ENCODE results near the gene METTL5. TPM values are rescaled to one million over a fixed set of nuclear protein-coding genes. Genes with fewer than 3 reads are reported as not detected.
"Not testable (repeated sequence)": the region's sequence is repeated elsewhere in the genome, so short reads cannot be mapped to it uniquely, and the experiment has no call there.

The METTL5 gene
- total RNA-seq, 6 experiments from 2014 or later = 56.8 to 77.7 (median 65.7) TPM

DNA sequence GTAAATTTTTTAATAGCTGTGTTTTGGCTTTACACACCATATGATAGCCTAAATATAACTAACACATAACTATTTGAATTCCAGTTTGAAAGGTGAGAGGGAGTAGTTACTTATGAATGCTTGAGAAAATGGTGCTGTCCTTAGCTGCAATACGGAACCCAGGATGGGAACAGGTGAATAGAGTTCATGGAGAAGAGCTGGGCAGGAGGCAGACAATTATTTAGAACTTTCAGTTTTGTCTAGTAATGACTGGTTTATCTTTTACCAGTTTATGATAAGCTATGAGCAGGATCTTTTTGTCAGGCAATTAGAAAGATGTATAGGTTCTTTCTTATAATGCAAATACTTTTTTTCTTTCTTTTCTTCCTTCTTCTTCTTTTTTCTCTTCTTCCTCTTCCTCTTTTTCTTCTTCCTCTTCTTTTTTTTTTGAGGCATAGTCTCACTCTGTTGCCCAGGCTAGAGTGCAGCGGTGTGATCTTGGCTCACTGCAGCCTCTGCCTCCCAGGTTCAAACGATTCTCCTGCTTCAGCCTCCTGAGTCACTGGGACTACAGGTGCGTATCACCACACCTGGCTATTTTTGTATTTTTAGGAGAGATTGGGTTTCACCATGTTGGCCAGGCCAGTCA lies 28.4 kb upstream of the METTL5 start:
- TF ChIP-seq, protein P1, sequence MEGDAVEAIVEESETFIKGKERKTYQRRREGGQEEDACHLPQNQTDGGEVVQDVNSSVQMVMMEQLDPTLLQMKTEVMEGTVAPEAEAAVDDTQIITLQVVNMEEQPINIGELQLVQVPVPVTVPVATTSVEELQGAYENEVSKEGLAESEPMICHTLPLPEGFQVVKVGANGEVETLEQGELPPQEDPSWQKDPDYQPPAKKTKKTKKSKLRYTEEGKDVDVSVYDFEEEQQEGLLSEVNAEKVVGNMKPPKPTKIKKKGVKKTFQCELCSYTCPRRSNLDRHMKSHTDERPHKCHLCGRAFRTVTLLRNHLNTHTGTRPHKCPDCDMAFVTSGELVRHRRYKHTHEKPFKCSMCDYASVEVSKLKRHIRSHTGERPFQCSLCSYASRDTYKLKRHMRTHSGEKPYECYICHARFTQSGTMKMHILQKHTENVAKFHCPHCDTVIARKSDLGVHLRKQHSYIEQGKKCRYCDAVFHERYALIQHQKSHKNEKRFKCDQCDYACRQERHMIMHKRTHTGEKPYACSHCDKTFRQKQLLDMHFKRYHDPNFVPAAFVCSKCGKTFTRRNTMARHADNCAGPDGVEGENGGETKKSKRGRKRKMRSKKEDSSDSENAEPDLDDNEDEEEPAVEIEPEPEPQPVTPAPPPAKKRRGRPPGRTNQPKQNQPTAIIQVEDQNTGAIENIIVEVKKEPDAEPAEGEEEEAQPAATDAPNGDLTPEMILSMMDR (IDR thresholded peaks at IDR 0.05) = no peak
- H3K27ac Mint-ChIP-seq = no peak overlapping the region
- H3K4me3 Mint-ChIP-seq = no peak overlapping the region
- H3K9me3 Mint-ChIP-seq = 0 out of 2 replicates have a peak, but pooled peaks cover 4% of the 10 kb centered on the region
- H3K27me3 Mint-ChIP-seq (ENCODE audit: insufficient read depth) = no peaks in the 10 kb centered on the region
- peaks cover 10% of the 10 kb centered on the region for H3K4me1 Mint-ChIP-seq (ENCODE audit: low read depth)
- no peak for DNase-seq
- H3K36me3 Mint-ChIP-seq (ENCODE audit: low read depth) = peaks cover 20% of the 10 kb centered on the region

DNA sequence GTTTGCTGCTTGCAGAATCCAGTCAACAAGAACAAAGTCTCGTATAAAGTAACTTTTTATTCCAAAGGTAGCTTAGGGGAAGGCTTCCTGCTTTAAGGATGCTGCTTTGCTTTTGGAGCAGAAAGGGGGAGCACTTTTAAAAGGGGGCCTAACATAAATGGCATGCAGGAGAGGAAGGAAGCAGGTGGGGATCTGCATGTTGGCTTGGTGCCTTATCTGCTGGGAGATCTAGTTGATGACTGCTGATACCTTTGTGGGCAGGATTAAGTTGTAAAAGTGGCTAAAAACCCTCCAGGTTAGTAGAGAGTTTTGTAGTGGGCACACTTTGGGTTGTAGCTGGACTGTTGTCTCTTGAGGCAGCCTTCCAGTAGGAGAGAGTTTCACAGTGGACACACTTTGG lies 25.0 kb upstream of the METTL5 start:
- Mint-ChIP-seq H3K27me3 (ENCODE audit: insufficient read depth) (no peaks in the 10 kb centered on the region), H3K4me1 (ENCODE audit: low read depth) (peaks cover 14% of the 10 kb centered on the region), H3K36me3 (ENCODE audit: low read depth) (peaks cover 18% of the 10 kb centered on the region; the same call in 1 of the 2 replicates), H3K27ac (no peak overlapping the region), H3K9me3 (no peaks in the 10 kb centered on the region), H3K4me3 (no peak overlapping the region)
- TF ChIP-seq, protein P1 (IDR thresholded peaks at IDR 0.05) = no peak
- no peak for DNase-seq

DNA sequence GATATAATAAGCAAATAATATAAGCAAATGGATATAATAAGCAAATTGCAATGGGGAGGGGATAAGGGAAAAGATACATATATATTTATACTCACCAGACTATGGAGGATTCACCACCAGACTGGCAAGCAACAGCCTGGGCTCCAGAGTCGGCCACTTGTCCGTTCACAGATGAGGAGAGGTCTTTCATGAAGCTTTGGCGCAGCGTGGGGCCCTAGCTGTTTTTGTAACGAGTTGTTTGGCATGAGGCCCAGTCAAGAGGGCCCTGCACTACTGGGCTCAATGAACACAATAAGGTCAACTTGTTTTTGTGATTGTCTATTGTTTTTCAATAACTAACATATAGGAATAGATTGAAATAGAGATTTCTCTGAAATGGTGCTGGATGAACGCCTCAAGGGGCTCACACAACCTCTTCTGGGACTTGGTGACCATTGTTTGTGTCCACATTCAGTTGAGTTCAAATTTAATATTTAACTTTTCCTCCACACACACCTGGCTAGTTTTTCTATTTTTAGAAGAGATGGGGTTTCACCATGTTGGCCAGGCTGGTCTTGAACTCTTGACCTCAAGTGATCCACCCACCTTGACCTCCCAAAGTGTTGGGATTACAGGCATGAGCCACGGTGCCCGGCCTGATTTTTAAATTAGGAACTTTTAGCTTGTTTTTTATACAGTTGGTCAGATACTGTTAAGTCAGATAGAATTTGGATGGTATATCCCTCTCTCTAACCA lies 24.4 kb upstream of the METTL5 start:
- not testable (repeated sequence) for DNase-seq; H3K9me3 Mint-ChIP-seq; H3K4me3 Mint-ChIP-seq; H3K27me3 Mint-ChIP-seq (ENCODE audit: insufficient read depth); H3K27ac Mint-ChIP-seq
- peaks cover 16% of the 10 kb centered on the region for H3K4me1 Mint-ChIP-seq (ENCODE audit: low read depth)
- H3K36me3 Mint-ChIP-seq (ENCODE audit: low read depth) = peaks cover 21% of the 10 kb centered on the region; the same call in 1 of the 2 replicates

DNA sequence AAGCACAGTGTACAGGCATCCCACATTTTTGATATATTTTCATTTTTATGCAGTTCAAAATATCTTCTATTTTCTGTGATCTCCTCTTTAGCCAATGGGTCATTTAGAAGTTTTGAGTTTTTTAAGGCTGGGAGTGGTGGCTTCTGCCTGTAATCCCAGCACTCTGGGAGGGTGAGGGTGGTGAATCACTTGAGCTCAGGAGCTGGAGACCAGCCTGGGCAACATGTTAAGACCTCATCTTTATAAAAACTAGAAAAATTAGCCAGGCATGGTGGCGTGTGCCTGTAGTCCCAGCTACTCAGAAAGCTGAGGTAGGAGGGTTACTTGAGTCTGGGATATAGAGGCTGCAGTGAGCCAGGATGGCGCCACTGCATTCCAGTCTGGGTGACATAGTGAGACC lies 20.3 kb upstream of the METTL5 start:
- Mint-ChIP-seq H3K9me3 (no peaks in the 10 kb centered on the region), H3K36me3 (ENCODE audit: low read depth) (peaks cover 24% of the 10 kb centered on the region), H3K4me3 (no peak overlapping the region), H3K27me3 (ENCODE audit: insufficient read depth) (no peaks in the 10 kb centered on the region), H3K27ac (no peak overlapping the region), H3K4me1 (ENCODE audit: low read depth) (peaks cover 12% of the 10 kb centered on the region)
- TF ChIP-seq, protein P1 (IDR thresholded peaks at IDR 0.05) = no peak
- DNase-seq = peak; percentile 1

DNA sequence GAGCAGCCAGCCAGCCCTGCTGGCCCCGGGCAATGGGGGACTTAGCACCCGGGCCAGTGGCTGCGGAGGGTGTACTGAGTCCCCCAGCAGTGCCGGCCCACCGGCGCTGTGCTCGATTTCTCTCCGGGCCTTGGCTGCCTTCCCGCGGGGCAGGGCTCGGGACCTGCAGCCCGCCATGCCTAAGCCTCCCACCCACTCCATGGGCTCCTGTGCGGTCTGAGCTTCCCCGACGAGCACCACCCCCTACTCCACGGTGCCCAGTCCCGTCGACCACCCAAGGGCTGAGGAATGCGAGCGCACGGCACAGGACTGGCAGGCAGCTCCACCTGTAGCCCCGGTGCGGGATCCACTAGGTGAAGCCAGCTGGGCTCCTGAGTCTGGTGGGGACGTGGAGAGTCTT lies 16.9 kb upstream of the METTL5 start:
- H3K27me3 Mint-ChIP-seq (ENCODE audit: insufficient read depth); H3K27ac Mint-ChIP-seq; DNase-seq; H3K4me3 Mint-ChIP-seq; H3K9me3 Mint-ChIP-seq: not testable (repeated sequence)
- peaks cover 15% of the 10 kb centered on the region for H3K36me3 Mint-ChIP-seq (ENCODE audit: low read depth)
- H3K4me1 Mint-ChIP-seq (ENCODE audit: low read depth) = peaks cover 24% of the 10 kb centered on the region; the same call in 1 of the 2 replicates

DNA sequence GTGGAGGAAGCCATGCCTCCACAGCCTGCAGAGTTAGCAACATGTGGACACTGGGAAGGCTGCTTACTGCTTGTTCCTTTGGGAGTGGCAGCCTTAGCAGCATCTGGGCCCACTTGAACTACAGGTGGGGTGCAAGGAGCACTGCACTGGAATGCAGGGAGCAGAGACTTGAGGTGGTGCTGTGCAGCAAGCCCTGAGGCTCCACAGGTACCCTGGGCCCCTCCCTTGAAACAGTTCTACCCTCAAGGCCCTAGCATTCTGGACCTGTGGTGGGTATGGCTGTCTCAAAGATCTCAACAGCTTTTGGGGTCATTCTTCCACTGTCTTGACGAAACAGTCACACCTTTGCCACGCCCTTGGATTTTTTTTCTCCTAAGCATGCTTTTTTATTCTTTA lies 16.0 kb upstream of the METTL5 start:
- H3K27ac Mint-ChIP-seq = no peak overlapping the region
- 0 out of 2 replicates have a peak, but pooled peaks cover under 1% of the 10 kb centered on the region for H3K27me3 Mint-ChIP-seq (ENCODE audit: insufficient read depth)
- peaks cover 24% of the 10 kb centered on the region; the same call in 1 of the 2 replicates for H3K4me1 Mint-ChIP-seq (ENCODE audit: low read depth)

More for the DNA sequence above, 16.0 kb upstream of the METTL5 start:
- TF ChIP-seq, protein P1 (IDR thresholded peaks at IDR 0.05) = no peak
- Mint-ChIP-seq H3K4me3 (no peak overlapping the region), H3K36me3 (ENCODE audit: low read depth) (peaks cover 15% of the 10 kb centered on the region), H3K9me3 (no peaks in the 10 kb centered on the region)
- no peak for DNase-seq

Measured in HFFc6 (cell line).